H1 (cell line): ENCODE data around the gene SIGLEC15. TPM values are rescaled to one million over a fixed set of nuclear protein-coding genes. Genes with fewer than 3 reads are reported as not detected.

Experiments used
- CTCF ChIA-PET: fragments of 300-600 bp; sonication (Branson Sonifier 250); formaldehyde crosslinking; loops from one replicate; lab custom pipeline; 2021; ENCODE audit not compliant: partially characterized antibody; lab: Charles Lee
- POLR2A ChIA-PET: fragments of 300-600 bp; sonication (Branson Sonifier 250); formaldehyde crosslinking; loops from one replicate; lab custom pipeline; 2021; ENCODE audit warnings: inconsistent platforms; ENCODE audit not compliant: partially characterized antibody; lab: Charles Lee
- DNase-seq, 2 experiments: peaks; one replicate each; pipeline versions ENCODE4 v3.0.0 to v3.0.0-alpha.2; 2010 to 2022; ENCODE audit warnings: low spot score in 2 of 2, low read depth in 1 of 2, mixed read lengths in 1 of 2
- FAIRE-seq: peaks from 2 replicates; lab custom pipeline; 2011; peaks lifted over from hg19 to GRCh38; lab: Jason Lieb, UNC
- H2AFZ ChIP-seq: 2 replicates; pipeline ENCODE4 v1.8.1; 2012; ENCODE audit warnings: low read length, inconsistent platforms
- H2AK5ac ChIP-seq: 2 replicates; pipeline ENCODE4 v1.6.1; 2013; ENCODE audit warnings: low read depth, low read length
- H2BK120ac ChIP-seq: replicated peaks from 2 replicates; pipeline ENCODE3; 2013; ENCODE audit warnings: low read depth, low read length, inconsistent platforms
- H2BK12ac ChIP-seq: 2 replicates; pipeline ENCODE4 v1.6.1; 2013; ENCODE audit warnings: low read depth, low read length
- H2BK15ac ChIP-seq: 2 replicates; pipeline ENCODE4 v1.6.1; 2013; ENCODE audit warnings: low read length
- H2BK20ac ChIP-seq: 2 replicates; pipeline ENCODE4 v1.6.1; 2013; ENCODE audit warnings: low read length
- H2BK5ac ChIP-seq: 2 replicates; pipeline ENCODE4 v1.6.1; 2013; ENCODE audit warnings: low read depth, low read length
- H3K14ac ChIP-seq: 2 replicates; pipeline ENCODE4 v1.6.1; 2013; ENCODE audit warnings: inconsistent platforms; ENCODE audit not compliant: insufficient read length
- H3K18ac ChIP-seq: 2 replicates; pipeline ENCODE4 v1.6.1; 2013; ENCODE audit warnings: low read length; ENCODE audit errors: extremely low read depth
- H3K23ac ChIP-seq: 2 replicates; pipeline ENCODE4 v1.6.1; 2013; ENCODE audit warnings: inconsistent platforms; ENCODE audit not compliant: insufficient read length
- H3K23me2 ChIP-seq: 2 replicates; pipeline ENCODE4 v1.6.1; 2013; ENCODE audit warnings: low read depth, low read length
- H3K27ac ChIP-seq: 2 replicates; pipeline ENCODE4 v1.6.1; 2011; ENCODE audit warnings: low read depth, low read length, inconsistent platforms
- H3K27me3 ChIP-seq, 4 experiments: replicated peaks in 1 of 4; 1 replicate in 1 of 4; 2 replicates in 3 of 4; pipeline versions ENCODE4 v1.6.1 to v1.8.1; 2011 to 2013; ENCODE audit warnings: low read length in 3 of 4, mild to moderate bottlenecking in 3 of 4, inconsistent platforms in 2 of 4, mixed read lengths in 2 of 4, moderate library complexity in 1 of 4; ENCODE audit not compliant: control insufficient read depth in 3 of 4, insufficient read depth in 3 of 4; ENCODE audit errors: extremely low read depth in 1 of 4
- H3K36me3 ChIP-seq, 4 experiments: 2 replicates each; pipeline versions ENCODE4 v1.6.1 to v1.8.1; 2011 to 2013; ENCODE audit warnings: mild to moderate bottlenecking in 4 of 4, low read length in 3 of 4, moderate library complexity in 2 of 4, control low read depth in 1 of 4, inconsistent platforms in 1 of 4; ENCODE audit not compliant: insufficient read depth in 4 of 4, control insufficient read depth in 2 of 4
- H3K4ac ChIP-seq: replicated peaks from 2 replicates; pipeline ENCODE3; 2013; ENCODE audit warnings: low read length, low read depth, mixed read lengths, inconsistent platforms; ENCODE audit not compliant: insufficient read length
- H3K4me1 ChIP-seq, 4 experiments: replicated peaks in 1 of 4; 1 replicate in 1 of 4; 2 replicates in 3 of 4; pipeline versions ENCODE4 v1.6.1 to v1.8.1; 2011 to 2013; ENCODE audit warnings: low read length in 3 of 4, inconsistent platforms in 2 of 4, mixed read lengths in 1 of 4; ENCODE audit not compliant: insufficient read depth in 4 of 4, control insufficient read depth in 3 of 4
- H3K4me2 ChIP-seq, 2 experiments: 2 replicates each; pipeline versions ENCODE4 v1.6.1 to v1.8.1; 2011 to 2013; ENCODE audit warnings: low read depth in 2 of 2, low read length in 2 of 2, control low read depth in 1 of 2, inconsistent platforms in 1 of 2, mild to moderate bottlenecking in 1 of 2; ENCODE audit not compliant: insufficient read depth in 1 of 2
- H3K4me3 ChIP-seq, 4 experiments: fragments of 200-600, 300-600 bp in 1 of 4; sonication (generic), shearing (Covaris generic), sonication (Bioruptor Twin) in 1 of 4; 2 replicates each; pipeline versions ENCODE4 v1.5.1 to v1.8.1; 2011 to 2016; ENCODE audit warnings: low read length in 4 of 4, low read depth in 3 of 4, control low read depth in 2 of 4, inconsistent platforms in 2 of 4, mild to moderate bottlenecking in 2 of 4, mixed read lengths in 1 of 4, moderate library complexity in 1 of 4; ENCODE audit not compliant: insufficient read depth in 2 of 4; ENCODE audit errors: extremely low read depth in 1 of 4
- H3K56ac ChIP-seq: replicated peaks from 2 replicates; pipeline ENCODE3; 2013; ENCODE audit warnings: low read depth, mild to moderate bottlenecking, mixed read lengths, low read length, inconsistent platforms; ENCODE audit not compliant: insufficient read length
- H3K79me1 ChIP-seq: 2 replicates; pipeline ENCODE4 v1.6.1; 2013; ENCODE audit warnings: low read depth, low read length, control low read depth
- H3K79me2 ChIP-seq, 2 experiments: 2 replicates each; pipeline versions ENCODE4 v1.6.1 to v1.8.1; 2012 to 2013; ENCODE audit warnings: low read length in 2 of 2, mild to moderate bottlenecking in 2 of 2, inconsistent platforms in 1 of 2; ENCODE audit not compliant: insufficient read depth in 2 of 2, control insufficient read depth in 1 of 2
- H3K9ac ChIP-seq, 4 experiments: replicated peaks in 1 of 4; 1 replicate in 1 of 4; 2 replicates in 3 of 4; pipeline versions ENCODE4 v1.6.1 to v1.8.1; 2011 to 2013; ENCODE audit warnings: low read depth in 3 of 4, low read length in 3 of 4, control low read depth in 2 of 4, mild to moderate bottlenecking in 2 of 4, moderate library complexity in 2 of 4, inconsistent platforms in 1 of 4; ENCODE audit errors: extremely low read depth in 1 of 4
- H3K9me3 ChIP-seq, 2 experiments: 2 replicates each; pipeline versions ENCODE4 v1.6.1 to v1.8.1; 2012 to 2013; ENCODE audit warnings: mild to moderate bottlenecking in 2 of 2, moderate library complexity in 2 of 2, control low read depth in 1 of 2, inconsistent platforms in 1 of 2, low read depth in 1 of 2, low read length in 1 of 2, mixed read lengths in 1 of 2; ENCODE audit not compliant: insufficient read depth in 2 of 2
- H4K20me1 ChIP-seq, 2 experiments: replicated peaks in 1 of 2; 2 replicates each; pipeline versions ENCODE3 to v1.8.1; 2011 to 2013; ENCODE audit warnings: inconsistent platforms in 2 of 2, low read length in 2 of 2, mild to moderate bottlenecking in 1 of 2; ENCODE audit not compliant: insufficient read depth in 2 of 2, control insufficient read depth in 1 of 2
- H4K5ac ChIP-seq: 2 replicates; pipeline ENCODE4 v1.6.1; 2013; ENCODE audit warnings: low read length, low read depth, mixed read lengths, inconsistent platforms; ENCODE audit not compliant: insufficient read length
- H4K8ac ChIP-seq: 2 replicates; pipeline ENCODE4 v1.8.0; 2013; ENCODE audit warnings: mild to moderate bottlenecking, moderate library complexity, low read length, inconsistent platforms; ENCODE audit not compliant: insufficient read depth; ENCODE audit errors: extremely low read depth
- H4K91ac ChIP-seq: replicated peaks from 2 replicates; pipeline ENCODE3; 2013; ENCODE audit warnings: low read length, mixed read lengths, inconsistent platforms; ENCODE audit not compliant: insufficient read length
- BCL11A ChIP-seq, 2 experiments: IDR thresholded peaks; one replicate each; pipeline ENCODE4 v1.6.1; 2011; ENCODE audit warnings: low read depth in 2 of 2, low read length in 2 of 2, mild to moderate bottlenecking in 2 of 2
- CBX5 ChIP-seq: fragments of 300-800, 300-1000 bp; sonication (generic); IDR thresholded peaks from 2 replicates; pipeline ENCODE4 v1.7.1; 2016; ENCODE audit warnings: antibody characterized with exemption, low read length, low read depth
- CHD1 ChIP-seq: IDR thresholded peaks from 2 replicates; pipeline ENCODE4 v1.6.1; 2012; ENCODE audit warnings: low read depth, low read length, improper control_type of control experiment
- EGR1 ChIP-seq: IDR thresholded peaks from 2 replicates; pipeline ENCODE4 v1.6.1; 2011; ENCODE audit warnings: low read depth, low read length, borderline replicate concordance
- HDAC2 ChIP-seq, 2 experiments: fragments of 300-600 bp in 1 of 2; sonication (generic) in 1 of 2; IDR thresholded peaks; 2 replicates each; pipeline ENCODE4 v1.6.1; 2011 to 2012; ENCODE audit warnings: low read depth in 2 of 2, low read length in 2 of 2, mild to moderate bottlenecking in 2 of 2, moderate library complexity in 2 of 2, borderline replicate concordance in 1 of 2, inconsistent platforms in 1 of 2
- POLR2A ChIP-seq, 2 experiments: IDR thresholded peaks; 1 replicate in 1 of 2; 2 replicates in 1 of 2; pipeline ENCODE4 v1.6.1; 2011; ENCODE audit warnings: low read depth in 2 of 2, low read length in 2 of 2, mild to moderate bottlenecking in 2 of 2; ENCODE audit errors: control extremely low read depth in 1 of 2
- POLR2AphosphoS5 ChIP-seq: IDR thresholded peaks from 2 replicates; pipeline ENCODE4 v1.6.1; 2011; ENCODE audit warnings: low read depth, low read length
- SIX5 ChIP-seq: IDR thresholded peaks from 2 replicates; pipeline ENCODE4 v1.6.1; 2011; ENCODE audit warnings: mild to moderate bottlenecking, low read depth, low read length
- SP2 ChIP-seq: IDR thresholded peaks from 2 replicates; pipeline ENCODE4 v1.6.1; 2012; ENCODE audit warnings: mild to moderate bottlenecking, low read length, inconsistent platforms
- TBP ChIP-seq: IDR thresholded peaks from 2 replicates; pipeline ENCODE4 v1.6.1; 2011; ENCODE audit warnings: low read depth, low read length, improper control_type of control experiment
- TCF12 ChIP-seq: IDR thresholded peaks from 2 replicates; pipeline ENCODE4 v1.6.1; 2011; ENCODE audit warnings: low read depth, mild to moderate bottlenecking, low read length
- YY1 ChIP-seq: IDR thresholded peaks from 2 replicates; pipeline ENCODE4 v1.6.1; 2011; ENCODE audit warnings: low read depth, mild to moderate bottlenecking, low read length
- ZNF274 ChIP-seq: IDR thresholded peaks from 2 replicates; pipeline ENCODE4 v1.7.0; 2012; ENCODE audit warnings: low read length, borderline replicate concordance; ENCODE audit errors: extremely low read depth
- WGBS, 2 experiments: shearing (Covaris generic) in 1 of 2; methylation state at CpG; one replicate each; pipeline versions ENCODE4 v1.1.6 to v1.1.7; 2013 to 2015; ENCODE audit warnings: low lambda C conversion rate in 2 of 2, mixed read lengths in 2 of 2, inconsistent platforms in 1 of 2, low coverage in 1 of 2, missing lambda C conversion rate in 1 of 2; ENCODE audit not compliant: insufficient replicate concordance in 2 of 2, insufficient coverage in 1 of 2, insufficient read length in 1 of 2; ENCODE audit errors: extremely low coverage in 1 of 2, missing lambda C conversion rate in 1 of 2; 5-methylcytosine and 5-hydroxymethylcytosine counted together
- polyA plus RNA-seq, 7 experiments: library from polyadenylated mRNA; depleted of rRNA in 3 of 7; stranded (reverse) in 5 of 7; unstranded in 2 of 7; fragments of >200 nt in 5 of 7; fragments of 200-250 nt in 2 of 7; gene quantifications; 1 replicate in 5 of 7; 2 replicates in 1 of 7; 4 replicates in 1 of 7; pipeline versions ENCODE4 v1.2.1 to v1.2.3, GENCODE V29; 2011 to 2013; ENCODE audit warnings: missing spikeins in 2 of 7, mixed read lengths in 2 of 7
- total RNA-seq: library from RNA; stranded (reverse); fragmentation: NEBNext Ultra II Directional; extraction: Animal tissue kit (Norgen Biotek cat#: 25700); gene quantifications from 2 replicates; pipeline ENCODE4 v1.2.1, GENCODE V29; 2021
- TF ChIP-seq, protein P1 (sequence below): IDR thresholded peaks from 2 replicates; pipeline ENCODE4 v1.6.1; 2012; ENCODE audit warnings: inconsistent platforms
- TF ChIP-seq, protein P2 (sequence below): IDR thresholded peaks from 2 replicates; pipeline ENCODE4 v1.6.1; 2012; ENCODE audit warnings: inconsistent platforms

Gene SIGLEC15
- total and polyA plus RNA-seq, 2 of the 8 experiments (the other 6 are each of a cell fraction or from before 2014, with no cell fraction given): 0.20 to 0.37 TPM

DNA sequence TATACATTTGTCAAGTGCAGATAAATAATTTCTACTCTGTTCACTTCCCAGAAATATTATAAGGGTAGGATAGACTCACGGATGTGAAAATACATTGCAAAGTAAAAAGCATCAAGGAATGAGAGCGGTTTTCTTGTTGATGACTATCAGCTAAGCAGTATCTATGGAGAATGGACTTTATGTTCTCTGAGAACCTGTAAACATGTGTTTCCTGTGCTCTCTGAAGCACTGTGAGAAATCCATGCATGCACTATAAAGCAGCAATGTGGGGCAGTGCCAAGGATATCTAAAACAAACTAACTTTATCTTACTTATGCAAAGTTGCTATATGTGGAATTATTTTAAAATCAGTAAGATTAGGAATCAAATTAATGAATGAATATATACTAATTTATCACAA lies 4.4 kb upstream of the SIGLEC15 start:
- no peak overlapping the region for H3K4me2 ChIP-seq
- no peak overlapping the region for H2BK15ac ChIP-seq
- TF ChIP-seq, protein P1, sequence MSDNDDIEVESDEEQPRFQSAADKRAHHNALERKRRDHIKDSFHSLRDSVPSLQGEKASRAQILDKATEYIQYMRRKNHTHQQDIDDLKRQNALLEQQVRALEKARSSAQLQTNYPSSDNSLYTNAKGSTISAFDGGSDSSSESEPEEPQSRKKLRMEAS: no peak
- TF ChIP-seq SP2: no peak
- no peak for TF ChIP-seq BCL11A (IDR thresholded peaks at IDR 0.05; ENCODE audit: low read depth in 2 of 2, low read length in 2 of 2)
- TF ChIP-seq, protein P2, sequence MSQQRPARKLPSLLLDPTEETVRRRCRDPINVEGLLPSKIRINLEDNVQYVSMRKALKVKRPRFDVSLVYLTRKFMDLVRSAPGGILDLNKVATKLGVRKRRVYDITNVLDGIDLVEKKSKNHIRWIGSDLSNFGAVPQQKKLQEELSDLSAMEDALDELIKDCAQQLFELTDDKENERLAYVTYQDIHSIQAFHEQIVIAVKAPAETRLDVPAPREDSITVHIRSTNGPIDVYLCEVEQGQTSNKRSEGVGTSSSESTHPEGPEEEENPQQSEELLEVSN: no peak
- no peak for TF ChIP-seq ZNF274
- no peak for TF ChIP-seq POLR2AphosphoS5
- no peak for TF ChIP-seq YY1
- no peak for TF ChIP-seq CHD1
- TF ChIP-seq SIX5: no peak
- TF ChIP-seq EGR1: no peak
- no peak for TF ChIP-seq CBX5
- no peak for TF ChIP-seq POLR2A (IDR thresholded peaks at IDR 0.05; ENCODE audit: control extremely low read depth in 1 of 2, low read depth in 2 of 2, low read length in 2 of 2)
- no peak for TF ChIP-seq TCF12
- TF ChIP-seq HDAC2 (IDR thresholded peaks at IDR 0.05; ENCODE audit: borderline replicate concordance in 1 of 2, low read depth in 2 of 2, low read length in 2 of 2): no peak
- no peak for TF ChIP-seq TBP
- H3K14ac ChIP-seq: no peak overlapping the region
- CTCF ChIA-PET: interaction anchor here (1.0 to 2.4 kb wide), 5 partner anchors 8 to 32 kb away, joined by 3 to 6 read pairs (median 5); no protein-coding TSS in a partner anchor
- no peak for FAIRE-seq
- H4K91ac ChIP-seq: no peak overlapping the region
- no peak overlapping the region for H3K9ac ChIP-seq
- no peaks in the 10 kb centered on the region for H3K79me1 ChIP-seq
- no peak overlapping the region for H2BK12ac ChIP-seq
- no peak overlapping the region for H3K56ac ChIP-seq
- H2BK120ac ChIP-seq: no peak overlapping the region
- H4K5ac ChIP-seq: no peak overlapping the region
- H2AK5ac ChIP-seq: no peak overlapping the region
- H2BK20ac ChIP-seq: no peak overlapping the region
- no peaks in the 10 kb centered on the region for H4K20me1 ChIP-seq
- POLR2A ChIA-PET: no interaction called here
- H3K27ac ChIP-seq: no peak overlapping the region
- H2BK5ac ChIP-seq: no peak overlapping the region
- H3K36me3 ChIP-seq: no peaks in the 10 kb centered on the region
- peaks cover 0 to 8% (median under 1%) of the 10 kb centered on the region in 4 experiments; a peak in 5 of 7 replicates for H3K4me1 ChIP-seq
- no peaks in the 10 kb centered on the region for H3K27me3 ChIP-seq
- no peaks in the 10 kb centered on the region for H3K79me2 ChIP-seq
- no peak overlapping the region for H3K4me3 ChIP-seq
- no peak overlapping the region for H3K4ac ChIP-seq
- no peak overlapping the region for H2AFZ ChIP-seq
- H3K23ac ChIP-seq: no peak overlapping the region
- no peaks in the 10 kb centered on the region for H3K9me3 ChIP-seq
- no peak overlapping the region for H3K18ac ChIP-seq
- no peak for DNase-seq
- H3K23me2 ChIP-seq: no peaks in the 10 kb centered on the region
- no peak overlapping the region for H4K8ac ChIP-seq
- WGBS, 2 experiments: 94% methylated on average over 2 of the region's 2 CpGs; no CpG with 5 or more reads in 1 of the 2 experiments
